ENCODE data around the gene DNAJB2. TPM values are rescaled to one million over a fixed set of nuclear protein-coding genes. Genes with fewer than 3 reads are reported as not detected.

The DNAJB2 gene
- total and polyA plus RNA-seq, 2 experiments from 2014 or later = 60.6 to 182 TPM

GRCh38 chr2:219325136-219325535, 46.0 kb downstream of the DNAJB2 start:
- no peaks in the 10 kb centered on the region for H3K4me1 ChIP-seq (ENCODE audit: low read depth)
- H3K27me3 ChIP-seq = peaks cover 85% of the 10 kb centered on the region
- no peak for DNase-seq (ENCODE audit: low read depth in 1 of 2, low spot score in 1 of 2)
- no peaks in the 10 kb centered on the region for H3K36me3 ChIP-seq
- no peak overlapping the region for H3K4me3 ChIP-seq
- no peaks in the 10 kb centered on the region for H3K9me3 ChIP-seq (ENCODE audit: low read depth)
- TF ChIP-seq CTCF (IDR thresholded peaks at IDR 0.05; ENCODE audit: low read depth, low read length) = no peak
- no peak overlapping the region for H3K27ac ChIP-seq

GRCh38 chr2:219325657-219326315, 46.6 kb downstream of the DNAJB2 start:
- Histone ChIP-seq H3K9me3 (ENCODE audit: low read depth) (no peaks in the 10 kb centered on the region), H3K4me1 (ENCODE audit: low read depth) (no peaks in the 10 kb centered on the region), H3K27ac (no peak overlapping the region), H3K4me3 (no peak overlapping the region), H3K36me3 (no peaks in the 10 kb centered on the region), H3K27me3 (peaks cover 92% of the 10 kb centered on the region)
- no peak for TF ChIP-seq CTCF (IDR thresholded peaks at IDR 0.05; ENCODE audit: low read depth, low read length)
- DNase-seq (ENCODE audit: low read depth in 1 of 2, low spot score in 1 of 2) = no peak

GRCh38 chr2:219327719-219328118, 48.6 kb downstream of the DNAJB2 start:
- Histone ChIP-seq H3K9me3 (ENCODE audit: low read depth) (no peaks in the 10 kb centered on the region), H3K4me1 (ENCODE audit: low read depth) (no peaks in the 10 kb centered on the region), H3K4me3 (no peak overlapping the region), H3K27me3 (peaks cover 97% of the 10 kb centered on the region), H3K27ac (no peak overlapping the region), H3K36me3 (no peaks in the 10 kb centered on the region)
- TF ChIP-seq CTCF (IDR thresholded peaks at IDR 0.05; ENCODE audit: low read depth, low read length) = no peak
- DNase-seq (ENCODE audit: low read depth in 1 of 2, low spot score in 1 of 2) = no peak

GRCh38 chr2:219331560-219332213, 52.5 kb downstream of the DNAJB2 start:
- Histone ChIP-seq H3K9me3 (ENCODE audit: low read depth) (no peaks in the 10 kb centered on the region), H3K27me3 (peaks cover 96% of the 10 kb centered on the region), H3K4me1 (ENCODE audit: low read depth) (no peaks in the 10 kb centered on the region), H3K4me3 (no peak overlapping the region), H3K36me3 (no peaks in the 10 kb centered on the region), H3K27ac (no peak overlapping the region)
- no peak for TF ChIP-seq CTCF (IDR thresholded peaks at IDR 0.05; ENCODE audit: low read depth, low read length)
- peak; percentile 58 to 82 for DNase-seq (ENCODE audit: low read depth in 1 of 2, low spot score in 1 of 2)

GRCh38 chr2:219332542-219332941, 53.4 kb downstream of the DNAJB2 start, which contains the start of gene RESP18:
RESP18 (minus strand) TSS chr2:219332744.
- H3K9me3 ChIP-seq (ENCODE audit: low read depth) = no peaks in the 10 kb centered on the region
- no peaks in the 10 kb centered on the region for H3K36me3 ChIP-seq
- DNase-seq (ENCODE audit: low read depth in 1 of 2, low spot score in 1 of 2) = no peak
- no peaks in the 10 kb centered on the region for H3K4me1 ChIP-seq (ENCODE audit: low read depth)
- no peak within 1 kb of the TSS for H3K4me3 ChIP-seq
- no peak within 1 kb of the TSS for H3K27ac ChIP-seq
- TF ChIP-seq CTCF (IDR thresholded peaks at IDR 0.05; ENCODE audit: low read depth, low read length) = no peak
- H3K27me3 ChIP-seq = peaks cover 96% of the 10 kb centered on the region
